GM19397 (cell line): Measurements from ENCODE around the gene ABCC1.

Source experiments
- ATAC-seq: cut with Tn5 transposase; IDR thresholded peaks from one replicate; pipeline ENCODE4 v1.9.1; 2021; ENCODE audit warnings: mild to moderate bottlenecking, moderate library complexity; ENCODE audit not compliant: unreplicated experiment

Gene ABCC1

GRCh38 chr16:16017812-16018211 lies 68.4 kb downstream of the ABCC1 start:
- ATAC-seq = no peak

DNA sequence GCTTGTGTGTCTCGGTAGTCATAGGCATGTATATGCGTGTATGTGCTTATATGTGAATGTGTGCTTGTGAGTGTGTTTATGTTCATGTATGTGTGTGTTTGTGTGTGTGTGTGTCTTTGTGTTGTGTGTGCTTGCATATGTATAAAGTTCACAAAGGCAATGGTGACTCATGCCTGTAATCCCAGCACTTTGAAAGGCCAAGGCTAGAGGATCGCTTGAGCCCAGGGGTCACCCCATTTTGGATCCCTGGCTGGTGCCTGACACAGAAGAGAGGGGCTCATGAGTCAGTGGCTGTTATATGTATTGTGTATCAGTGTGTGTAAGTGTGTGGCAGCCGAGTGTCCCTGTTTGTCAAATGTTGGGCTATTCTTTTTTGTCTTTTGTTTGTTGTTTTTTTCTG lies 69.3 kb downstream of the ABCC1 start:
- ATAC-seq = no peak

DNA sequence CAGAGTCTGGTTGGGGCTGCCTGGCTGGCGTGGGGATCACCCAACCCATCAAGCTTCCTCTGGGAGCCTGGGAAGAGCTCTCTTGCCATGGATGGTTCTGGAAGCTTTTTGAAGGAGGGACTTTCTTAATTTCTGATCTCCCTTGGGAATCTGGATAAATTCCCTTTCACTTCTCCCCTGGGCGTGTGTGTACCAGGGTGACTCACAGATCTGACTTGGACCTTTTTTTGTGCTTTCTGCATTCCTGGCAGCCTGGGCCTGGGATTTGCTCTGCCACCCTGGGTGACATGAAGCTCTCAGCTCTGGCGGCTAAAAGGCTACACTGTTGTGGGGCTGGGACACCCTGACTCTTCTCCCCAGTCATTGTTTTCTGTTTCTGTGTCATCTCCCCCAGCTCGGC lies 70.1 kb downstream of the ABCC1 start:
- no peak for ATAC-seq

DNA sequence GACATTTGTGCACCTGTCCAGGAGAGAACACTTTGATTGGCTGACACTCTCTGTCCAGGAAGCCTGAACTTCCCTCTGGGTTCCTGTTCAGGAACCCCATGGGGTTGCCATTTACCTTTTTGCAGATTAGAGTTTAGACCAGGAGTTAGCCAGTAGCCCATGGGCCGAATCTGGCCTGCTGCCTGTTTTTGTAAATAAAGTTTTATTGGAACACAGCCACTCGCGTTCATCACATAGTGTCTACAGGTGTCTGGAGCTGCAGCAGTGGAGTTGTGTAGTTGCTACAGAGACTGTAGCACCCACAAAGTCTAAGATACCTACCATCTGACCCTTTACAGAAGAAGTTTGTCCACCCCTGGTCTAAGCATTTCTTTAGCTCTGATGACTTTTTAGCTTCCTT lies 70.9 kb downstream of the ABCC1 start:
- ATAC-seq = no peak

- no peak for ATAC-seq
Measured at GRCh38 chr16:16021020-16021419, 71.6 kb downstream of the ABCC1 start.

DNA sequence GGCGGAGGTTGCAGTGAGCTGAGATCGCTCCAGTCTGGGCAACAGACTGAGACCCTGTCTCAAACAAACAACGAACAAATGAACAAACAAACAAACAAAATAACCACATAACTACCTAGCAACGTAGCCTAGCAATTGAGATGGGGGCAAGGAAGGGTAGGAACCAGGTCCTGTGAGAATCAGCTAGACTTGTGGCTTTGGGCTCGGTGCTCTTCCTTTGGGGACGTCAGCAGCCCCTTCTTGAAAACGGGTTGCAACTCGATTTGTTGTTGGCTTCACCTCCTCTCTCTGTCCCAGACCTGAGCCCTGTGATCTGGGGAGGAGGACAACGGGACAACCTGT lies 72.2 kb downstream of the ABCC1 start:
- no peak for ATAC-seq

DNA sequence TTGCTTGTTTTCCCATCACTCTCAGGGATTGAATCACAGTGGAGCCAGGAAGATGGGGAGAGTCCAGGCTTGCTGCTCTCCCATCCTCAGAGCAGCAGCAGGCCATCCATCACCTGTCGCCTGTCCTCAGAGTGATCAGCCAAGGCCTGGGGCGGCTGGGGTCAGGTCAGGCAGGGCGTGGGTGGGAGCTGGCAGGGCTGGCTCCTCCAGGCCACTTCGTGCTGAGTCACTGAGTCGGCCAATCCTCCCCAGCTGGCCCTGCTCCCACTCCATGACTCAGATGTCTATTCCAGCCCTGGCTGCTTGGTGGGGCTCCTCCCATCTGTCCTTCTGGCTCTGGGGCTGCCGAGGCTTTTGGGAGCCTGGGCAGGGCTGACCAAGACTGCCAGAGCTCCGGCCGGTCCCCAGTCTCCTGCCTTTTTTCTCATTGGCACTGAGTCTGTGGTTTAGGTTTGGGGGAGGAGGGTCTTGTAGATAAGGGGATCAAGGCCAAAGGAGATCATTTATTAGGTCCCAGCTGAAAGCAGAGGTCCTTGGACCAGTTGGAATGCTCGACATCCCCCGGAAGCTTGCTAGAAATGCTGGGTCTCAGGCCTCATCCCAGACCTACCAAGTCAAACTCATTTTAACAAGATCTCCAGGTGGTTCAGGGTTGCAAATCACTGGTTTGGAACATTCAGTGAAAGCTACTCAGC lies 72.7 kb downstream of the ABCC1 start:
- no peak for ATAC-seq

DNA sequence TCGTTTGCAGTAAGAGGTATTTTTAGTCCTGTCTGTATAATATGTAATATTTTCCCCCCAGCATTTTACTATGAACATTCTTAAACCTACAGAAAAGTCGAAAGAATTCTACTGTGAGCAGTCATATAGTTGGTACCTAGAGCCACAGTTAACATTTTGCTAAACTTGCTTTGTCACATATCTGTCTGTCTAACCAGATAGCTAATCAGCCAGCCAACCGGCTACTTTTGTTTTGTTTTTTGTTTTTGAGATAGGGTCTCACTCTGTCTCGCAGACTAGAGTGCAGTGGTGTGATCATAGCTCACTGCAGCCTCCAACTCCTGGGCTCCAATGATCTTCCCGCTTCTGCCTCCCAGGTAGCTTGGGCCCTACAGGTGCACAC lies 73.3 kb downstream of the ABCC1 start:
- no peak for ATAC-seq

GRCh38 chr16:16025214-16025968 lies 76.0 kb downstream of the ABCC1 start:
- no peak for ATAC-seq

GRCh38 chr16:16027728-16028310 lies 78.4 kb downstream of the ABCC1 start:
- no peak for ATAC-seq

DNA sequence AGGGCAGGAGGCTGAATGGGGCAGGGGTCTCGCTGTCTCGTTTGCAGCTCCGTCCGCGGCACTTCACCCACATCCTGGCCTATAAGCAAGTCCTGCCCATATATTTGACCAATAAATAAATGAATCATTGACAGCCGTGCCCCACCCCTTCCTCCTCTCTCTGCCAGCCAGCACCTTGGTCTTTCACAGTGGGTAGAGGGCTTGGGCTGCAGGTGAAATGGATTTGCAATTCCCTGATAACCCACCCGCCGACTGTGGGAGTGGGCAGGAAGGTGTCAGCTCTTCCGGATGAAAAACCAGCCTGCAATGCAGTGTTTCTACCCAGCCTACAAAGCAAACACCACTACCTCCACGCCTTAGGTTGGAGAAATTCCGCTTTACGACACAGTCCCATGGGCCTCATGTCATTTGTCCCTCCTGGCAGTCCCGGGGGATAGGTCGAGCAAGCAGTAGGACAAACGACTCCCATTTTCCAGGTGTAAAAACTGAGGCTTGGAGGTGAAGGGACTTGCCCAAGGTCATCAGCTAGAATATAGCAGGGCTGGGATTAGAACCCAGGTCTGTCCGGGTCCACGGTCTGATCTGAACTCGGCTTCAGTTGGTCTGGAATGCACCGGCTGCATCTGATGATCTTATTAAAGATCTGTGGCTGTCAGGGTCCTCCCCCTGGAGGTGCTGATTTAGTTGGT lies 79.0 kb downstream of the ABCC1 start:
- ATAC-seq = no peak

DNA sequence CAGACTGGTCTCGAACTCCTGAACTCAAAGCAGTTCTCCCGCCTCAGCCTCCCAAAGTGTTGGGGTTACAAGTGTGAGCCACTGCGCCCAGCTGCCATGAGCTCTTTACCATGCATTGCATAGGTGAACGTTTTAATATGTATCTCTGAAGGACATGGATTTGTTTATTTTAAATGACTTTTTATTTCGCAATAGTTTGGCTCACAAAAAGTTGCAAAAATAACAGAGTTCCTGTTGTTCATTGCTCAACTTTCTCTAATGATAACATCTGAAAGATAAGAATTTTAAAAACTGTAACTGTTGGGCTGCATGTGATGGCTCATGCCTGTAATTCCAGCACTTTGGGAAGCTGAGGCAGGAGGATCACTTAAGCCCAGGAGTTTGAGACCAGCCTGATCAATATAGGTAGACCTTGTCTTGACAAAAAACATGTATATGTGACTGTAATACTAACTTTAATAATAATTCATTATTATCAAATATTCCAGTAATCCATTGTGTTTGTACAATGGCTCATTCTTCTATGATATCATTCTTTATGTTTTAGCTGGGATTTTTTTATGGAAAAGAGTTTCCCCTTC lies 80.1 kb downstream of the ABCC1 start:
- no peak for ATAC-seq

- no peak for ATAC-seq
Measured at GRCh38 chr16:16030449-16030848, 81.0 kb downstream of the ABCC1 start.

DNA sequence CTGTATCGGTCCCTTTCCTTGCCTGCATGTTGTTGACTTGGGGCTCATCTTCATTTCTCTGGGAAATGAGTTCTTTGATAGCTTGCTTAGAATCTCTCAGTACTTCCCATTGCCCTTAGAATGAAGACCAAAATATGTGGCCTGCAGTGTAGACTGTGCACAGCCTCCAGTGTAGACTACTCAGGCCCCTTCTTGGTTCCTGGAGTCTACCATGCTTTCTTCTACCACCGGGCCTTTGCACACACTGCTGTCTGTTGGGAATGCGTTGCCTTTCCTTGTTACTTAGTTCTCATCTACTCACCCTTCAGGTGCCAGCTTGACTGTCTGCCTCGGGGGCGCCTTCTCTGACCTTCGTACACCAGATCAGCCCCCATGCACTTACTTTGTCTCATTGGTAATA lies 82.0 kb downstream of the ABCC1 start:
- no peak for ATAC-seq

DNA sequence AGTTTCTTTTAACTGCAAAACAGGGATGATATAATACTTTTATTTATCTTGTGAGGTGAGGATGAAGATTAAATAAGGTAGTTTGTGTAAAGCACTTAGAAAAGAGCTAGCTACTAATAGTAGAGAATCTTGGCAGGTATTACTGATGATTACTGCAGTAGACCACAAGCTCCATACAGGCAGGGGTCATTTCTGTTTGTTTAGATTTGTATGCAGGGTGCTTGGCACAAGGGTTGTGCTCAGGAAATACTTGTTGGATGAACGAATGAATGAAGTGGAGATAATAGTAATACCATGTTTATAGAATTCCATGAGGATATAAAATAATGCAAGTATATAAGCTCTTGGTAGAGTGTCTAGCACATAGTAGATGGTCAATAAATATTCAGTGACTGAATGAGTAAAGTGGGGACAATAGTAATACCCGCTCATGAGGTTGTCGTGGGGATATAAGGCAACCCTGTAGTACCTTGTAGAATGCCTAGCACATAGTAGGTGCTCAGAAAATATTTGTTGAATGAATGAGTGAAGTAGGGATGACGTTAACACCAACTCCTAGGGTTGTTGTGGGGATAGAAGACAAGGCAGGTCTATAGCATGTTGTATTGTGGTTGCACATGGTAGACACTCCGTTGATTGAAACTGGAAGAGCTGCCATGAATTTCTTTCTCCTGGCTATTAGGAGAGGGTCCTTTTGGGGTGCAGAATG lies 83.0 kb downstream of the ABCC1 start:
- ATAC-seq = no peak

- no peak for ATAC-seq
Measured at GRCh38 chr16:16033208-16033717, 83.8 kb downstream of the ABCC1 start.

DNA sequence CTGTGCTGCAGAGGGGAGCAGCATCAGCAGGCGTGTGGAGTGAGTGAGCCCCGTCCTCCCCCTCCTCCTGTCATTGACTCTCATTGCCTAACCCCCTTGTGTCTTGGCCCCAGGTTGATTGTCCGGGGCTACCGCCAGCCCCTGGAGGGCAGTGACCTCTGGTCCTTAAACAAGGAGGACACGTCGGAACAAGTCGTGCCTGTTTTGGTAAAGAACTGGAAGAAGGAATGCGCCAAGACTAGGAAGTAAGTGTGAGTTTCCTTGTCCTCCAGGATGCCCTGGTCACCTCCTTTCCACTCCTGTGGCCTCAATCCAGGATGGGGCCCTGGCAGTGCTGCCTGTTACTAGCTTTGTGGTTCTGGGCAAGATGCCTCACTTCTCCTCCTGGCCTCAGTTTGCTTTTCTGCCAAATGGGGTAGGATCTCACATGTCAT lies 87.0 kb downstream of the ABCC1 start:
- no peak for ATAC-seq

DNA sequence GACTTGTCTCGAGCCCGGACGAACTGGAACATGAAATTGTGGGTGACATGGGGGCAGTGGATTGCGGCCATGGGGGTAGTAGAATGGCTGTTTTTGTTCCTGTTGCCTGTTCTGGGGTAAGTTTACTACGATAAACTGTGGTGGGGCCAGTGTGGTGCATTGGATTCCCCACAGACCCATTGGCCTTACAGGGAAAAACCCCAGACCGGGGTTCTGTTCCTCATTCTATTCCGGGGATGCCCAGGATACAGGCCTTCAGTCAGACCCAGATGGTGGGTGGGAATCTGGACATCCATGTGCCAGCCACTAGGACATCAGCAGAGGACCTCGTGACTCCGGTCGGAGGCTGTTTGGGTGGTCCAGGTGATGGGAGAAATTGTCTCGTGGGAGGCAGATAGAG lies 88.1 kb downstream of the ABCC1 start:
- ATAC-seq = no peak

DNA sequence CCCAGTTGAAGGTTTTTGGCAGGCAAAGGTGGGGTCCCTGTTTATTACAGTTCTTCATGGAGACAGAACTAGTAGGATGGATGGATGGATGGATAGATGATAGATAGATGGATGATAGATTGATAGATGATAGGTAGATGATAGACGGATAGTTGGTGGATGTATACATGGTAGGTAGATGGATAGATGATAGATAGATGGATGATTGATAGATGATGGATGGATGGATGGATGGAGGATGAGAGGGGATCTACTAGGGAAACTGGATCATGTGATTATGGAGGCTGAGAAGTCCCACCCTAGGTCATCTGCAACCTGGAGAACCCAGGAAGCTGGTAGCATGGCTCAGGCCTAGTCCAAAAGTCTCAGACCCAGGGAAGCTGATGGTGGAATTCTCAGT lies 88.6 kb downstream of the ABCC1 start:
- no peak for ATAC-seq

DNA sequence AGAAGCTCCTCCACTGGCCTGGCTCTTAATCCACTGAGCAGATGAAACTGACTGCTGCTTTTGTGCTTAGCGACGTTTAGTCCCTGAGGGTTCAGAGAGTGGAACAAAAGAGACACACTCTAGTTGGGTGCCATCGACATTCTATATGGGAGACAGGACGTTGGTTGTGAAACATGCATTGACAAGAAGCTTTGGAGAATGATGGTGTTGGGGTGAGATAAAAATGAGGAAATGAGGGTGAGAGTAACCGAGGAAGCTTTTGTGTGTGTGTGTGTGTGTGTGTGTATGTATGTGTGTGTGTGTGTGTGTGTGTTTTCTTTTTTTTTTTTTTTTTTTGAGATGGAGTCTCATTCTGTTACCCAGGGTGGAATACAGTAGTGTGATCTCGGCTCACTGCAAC lies 89.5 kb downstream of the ABCC1 start:
- ATAC-seq = no peak
